Measurements from ENCODE around the gene ST3GAL6.

The ST3GAL6 gene

DNA sequence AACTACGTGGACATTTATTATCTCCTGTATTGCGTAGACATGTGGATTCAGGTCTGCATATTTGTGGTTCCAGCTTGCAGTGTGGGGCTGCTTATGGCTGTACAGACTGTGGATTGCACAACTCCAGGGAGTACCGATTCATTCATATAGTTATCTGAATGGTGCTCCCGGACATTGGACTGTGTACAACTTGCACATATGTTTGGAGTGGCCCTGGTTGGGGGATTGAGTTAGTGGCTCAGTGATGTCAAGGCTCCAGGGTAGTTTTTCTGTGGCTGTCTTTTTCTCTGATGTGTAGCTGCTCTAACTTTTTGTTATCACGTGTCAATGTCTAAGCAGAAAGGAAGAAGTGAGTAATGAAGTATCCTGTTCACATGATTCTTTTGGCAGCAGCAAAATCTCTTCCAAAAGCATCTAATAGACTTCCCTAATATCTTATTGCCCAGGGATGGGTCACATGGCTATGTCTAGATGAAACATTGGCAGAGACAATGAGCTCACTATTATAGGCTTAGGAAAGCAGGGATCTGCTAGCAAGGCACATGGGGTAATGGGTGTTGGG is 15.8 kb downstream of the ST3GAL6 start:
- H3K4me3 ChIP-seq (ENCODE audit: low read depth, low read length) = no peak overlapping the region
- peaks cover 73% of the 10 kb centered on the region for H3K36me3 ChIP-seq
- no peaks in the 10 kb centered on the region for H3K9me3 ChIP-seq
- TF ChIP-seq, protein P1, sequence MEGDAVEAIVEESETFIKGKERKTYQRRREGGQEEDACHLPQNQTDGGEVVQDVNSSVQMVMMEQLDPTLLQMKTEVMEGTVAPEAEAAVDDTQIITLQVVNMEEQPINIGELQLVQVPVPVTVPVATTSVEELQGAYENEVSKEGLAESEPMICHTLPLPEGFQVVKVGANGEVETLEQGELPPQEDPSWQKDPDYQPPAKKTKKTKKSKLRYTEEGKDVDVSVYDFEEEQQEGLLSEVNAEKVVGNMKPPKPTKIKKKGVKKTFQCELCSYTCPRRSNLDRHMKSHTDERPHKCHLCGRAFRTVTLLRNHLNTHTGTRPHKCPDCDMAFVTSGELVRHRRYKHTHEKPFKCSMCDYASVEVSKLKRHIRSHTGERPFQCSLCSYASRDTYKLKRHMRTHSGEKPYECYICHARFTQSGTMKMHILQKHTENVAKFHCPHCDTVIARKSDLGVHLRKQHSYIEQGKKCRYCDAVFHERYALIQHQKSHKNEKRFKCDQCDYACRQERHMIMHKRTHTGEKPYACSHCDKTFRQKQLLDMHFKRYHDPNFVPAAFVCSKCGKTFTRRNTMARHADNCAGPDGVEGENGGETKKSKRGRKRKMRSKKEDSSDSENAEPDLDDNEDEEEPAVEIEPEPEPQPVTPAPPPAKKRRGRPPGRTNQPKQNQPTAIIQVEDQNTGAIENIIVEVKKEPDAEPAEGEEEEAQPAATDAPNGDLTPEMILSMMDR (IDR thresholded peaks at IDR 0.05; ENCODE audit: low read depth, low read length) = no peak
- H3K4me1 ChIP-seq = no peaks in the 10 kb centered on the region
- no peak for DNase-seq
- H3K27me3 ChIP-seq = no peaks in the 10 kb centered on the region

DNA sequence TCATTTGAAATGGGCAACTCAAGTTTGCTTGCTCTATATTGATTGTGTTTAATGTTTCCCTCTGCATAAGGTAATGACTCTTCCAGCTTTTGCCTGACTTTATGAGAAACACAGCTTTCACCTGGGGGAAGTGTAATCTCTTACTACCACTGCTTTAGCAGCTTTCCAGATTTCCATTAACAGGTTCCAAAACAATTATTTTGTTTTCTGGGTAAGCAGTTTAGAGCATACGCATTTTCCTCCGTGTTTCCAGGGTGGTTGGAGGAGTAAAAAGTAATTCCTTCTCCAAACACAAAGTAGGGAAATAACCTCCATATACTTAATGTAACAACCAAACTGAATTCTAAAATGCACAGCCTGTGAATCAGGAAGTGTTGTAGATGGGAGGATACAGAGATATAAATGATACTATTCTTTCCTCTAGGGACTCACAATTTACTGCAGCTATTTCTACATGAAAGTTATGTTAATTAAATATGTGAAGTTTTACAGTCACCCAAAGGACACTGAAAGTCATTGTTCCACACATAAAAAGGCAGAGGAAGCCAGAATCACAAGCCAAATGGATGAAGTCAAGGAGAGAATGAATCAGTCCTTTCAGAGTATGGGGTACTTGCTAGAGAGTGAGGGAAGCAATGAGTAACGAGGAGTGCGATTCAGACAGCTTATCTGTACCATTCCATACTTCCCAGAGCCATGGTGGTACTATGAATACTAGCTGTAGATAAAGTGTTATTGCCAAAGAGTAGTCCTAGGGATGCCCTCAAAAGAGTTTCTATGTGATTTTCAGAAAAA is 16.6 kb downstream of the ST3GAL6 start:
- no peak for DNase-seq
- Histone ChIP-seq H3K4me3 (ENCODE audit: low read depth, low read length) (no peak overlapping the region), H3K27me3 (no peaks in the 10 kb centered on the region), H3K4me1 (no peaks in the 10 kb centered on the region), H3K9me3 (no peaks in the 10 kb centered on the region), H3K36me3 (peaks cover 70% of the 10 kb centered on the region)
- TF ChIP-seq, protein P1 (IDR thresholded peaks at IDR 0.05; ENCODE audit: low read depth, low read length) = no peak

DNA sequence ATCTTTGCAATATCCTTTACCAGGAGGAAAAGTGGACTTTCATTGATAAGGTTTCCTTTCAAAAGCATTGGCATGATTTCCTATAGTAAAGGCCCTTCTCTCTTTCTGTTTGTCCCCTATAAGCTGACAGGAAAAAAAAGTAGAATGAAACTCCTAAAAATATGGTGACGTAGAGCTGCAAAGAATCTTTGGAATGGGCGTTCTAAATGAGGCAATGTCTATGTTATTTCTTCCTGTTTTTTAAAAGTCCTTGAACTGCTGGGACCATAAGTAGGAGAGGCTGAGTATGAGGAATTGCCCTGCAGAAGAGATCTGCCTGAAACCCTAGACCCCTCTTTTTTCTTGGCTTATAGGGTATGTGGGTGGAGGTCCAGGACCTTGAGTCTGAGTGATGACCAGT is 17.2 kb downstream of the ST3GAL6 start:
- no peaks in the 10 kb centered on the region for H3K27me3 ChIP-seq
- no peak for DNase-seq
- H3K4me3 ChIP-seq (ENCODE audit: low read depth, low read length) = no peak overlapping the region
- no peaks in the 10 kb centered on the region for H3K9me3 ChIP-seq
- peaks cover 69% of the 10 kb centered on the region for H3K36me3 ChIP-seq
- no peaks in the 10 kb centered on the region for H3K4me1 ChIP-seq
- TF ChIP-seq, protein P1 (IDR thresholded peaks at IDR 0.05; ENCODE audit: low read depth, low read length) = no peak

DNA sequence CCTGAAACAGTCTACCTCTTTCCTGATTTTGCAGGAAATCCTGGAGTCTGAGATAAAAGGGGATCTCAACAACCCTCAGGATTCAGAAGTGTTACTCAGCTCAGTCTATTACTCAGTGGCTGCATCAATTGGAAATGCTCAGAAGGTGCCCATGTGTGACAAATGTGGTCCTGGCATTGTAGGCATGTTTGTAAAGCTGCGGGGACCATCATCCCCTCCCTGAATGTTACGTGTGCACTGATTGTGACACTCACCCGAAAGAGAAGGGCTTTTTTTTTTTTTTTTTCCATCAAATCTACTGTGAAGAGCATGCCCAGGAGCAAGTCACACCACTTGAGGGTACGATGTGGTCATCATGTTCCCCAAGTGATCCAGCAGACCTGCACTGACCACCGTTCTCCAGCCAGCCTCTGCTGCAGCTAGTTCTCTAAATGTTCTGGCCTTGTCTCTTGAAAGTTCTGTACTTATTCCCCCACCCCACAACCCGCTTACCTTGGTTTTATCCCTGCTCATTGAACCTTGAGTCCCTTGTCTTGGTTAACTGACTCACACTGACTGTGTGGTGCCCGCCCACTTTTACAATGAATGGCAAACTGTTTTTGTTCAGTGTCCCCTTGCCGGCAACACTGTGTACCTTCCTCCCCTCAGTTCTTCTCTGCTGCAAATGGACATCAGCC is 19.8 kb downstream of the ST3GAL6 start:
- TF ChIP-seq, protein P1 (IDR thresholded peaks at IDR 0.05; ENCODE audit: low read depth, low read length) = no peak
- no peaks in the 10 kb centered on the region for H3K27me3 ChIP-seq
- H3K4me3 ChIP-seq (ENCODE audit: low read depth, low read length) = no peak overlapping the region
- no peak for DNase-seq
- H3K4me1 ChIP-seq = peaks cover 4% of the 10 kb centered on the region; the same call in 1 of the 2 replicates
- H3K9me3 ChIP-seq = no peaks in the 10 kb centered on the region
- H3K36me3 ChIP-seq = peaks cover 54% of the 10 kb centered on the region

DNA sequence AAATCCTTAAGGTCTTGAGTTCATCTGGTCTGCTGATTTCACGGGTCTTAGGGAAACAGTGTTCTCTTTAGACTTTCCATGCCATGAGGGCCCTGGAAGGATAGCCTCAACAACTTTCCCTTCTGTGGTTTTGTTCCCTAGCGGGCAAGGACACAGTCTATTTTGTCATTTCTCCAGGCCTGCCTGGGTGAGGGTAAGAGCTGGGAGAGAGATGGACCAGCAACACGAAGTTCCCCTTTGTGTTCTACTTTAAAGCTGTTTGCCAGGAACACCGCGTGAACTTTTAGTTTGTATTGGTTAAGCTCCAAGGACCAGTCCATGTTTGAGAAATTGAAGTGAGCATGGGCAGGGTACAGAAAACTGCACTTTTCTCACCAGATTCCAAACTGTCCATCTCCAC is 20.9 kb downstream of the ST3GAL6 start:
- no peaks in the 10 kb centered on the region for H3K9me3 ChIP-seq
- TF ChIP-seq, protein P1 (IDR thresholded peaks at IDR 0.05; ENCODE audit: low read depth, low read length) = no peak
- peaks cover 12% of the 10 kb centered on the region for H3K4me1 ChIP-seq
- H3K27me3 ChIP-seq = no peaks in the 10 kb centered on the region
- no peak overlapping the region for H3K4me3 ChIP-seq (ENCODE audit: low read depth, low read length)
- DNase-seq = no peak
- H3K36me3 ChIP-seq = peaks cover 46% of the 10 kb centered on the region

Measured in BE2C (cell line).